Fibroblast of lung (primary cell): ENCODE measurements around the gene RBM12. TPM values are rescaled to one million over a fixed set of nuclear protein-coding genes. Genes with fewer than 3 reads are reported as not detected.

ENCODE experiments used
- DNase-seq, 2 donors: peaks; one replicate each; pipeline versions ENCODE4 v3.0.0 to v3.0.0-alpha.2; 2010; ENCODE audit warnings: low read depth in 2 of 2
- H2AFZ ChIP-seq: 2 replicates; pipeline ENCODE4 v1.5.1; 2012; ENCODE audit warnings: low read length, control low read depth, inconsistent platforms
- H3K27ac ChIP-seq: 2 replicates; pipeline ENCODE4 v1.5.1; 2011; ENCODE audit warnings: low read length, control low read depth; ENCODE audit not compliant: insufficient read depth
- H3K27me3 ChIP-seq: 2 replicates; pipeline ENCODE4 v1.5.1; 2011; ENCODE audit warnings: mild to moderate bottlenecking, low read length; ENCODE audit not compliant: control insufficient read depth, insufficient read depth
- H3K36me3 ChIP-seq: 2 replicates; pipeline ENCODE4 v1.5.1; 2011; ENCODE audit warnings: low read length; ENCODE audit not compliant: control insufficient read depth, insufficient read depth
- H3K4me1 ChIP-seq: 2 replicates; pipeline ENCODE4 v1.5.1; 2011; ENCODE audit warnings: low read length; ENCODE audit not compliant: control insufficient read depth, insufficient read depth; ENCODE audit errors: extremely low read depth
- H3K4me2 ChIP-seq: 2 replicates; pipeline ENCODE4 v1.5.1; 2011; ENCODE audit warnings: low read length, control low read depth; ENCODE audit not compliant: insufficient read depth; ENCODE audit errors: extremely low read depth
- H3K4me3 ChIP-seq, 4 experiments: fragments of 200-600 bp in 1 of 4; sonication (generic) in 1 of 4; replicated peaks in 1 of 4; 2 replicates each; pipeline ENCODE4 v1.5.1; 2011 to 2016; ENCODE audit warnings: low read length in 4 of 4, low read depth in 3 of 4, mild to moderate bottlenecking in 3 of 4, control low read depth in 2 of 4, inconsistent platforms in 1 of 4, mixed read lengths in 1 of 4; ENCODE audit not compliant: insufficient read depth in 1 of 4; ENCODE audit errors: control extremely low read depth in 1 of 4
- H3K79me2 ChIP-seq: 2 replicates; pipeline ENCODE4 v1.5.1; 2012; ENCODE audit warnings: mild to moderate bottlenecking, low read length, inconsistent platforms; ENCODE audit not compliant: control insufficient read depth, insufficient read depth
- H3K9ac ChIP-seq: 2 replicates; pipeline ENCODE4 v1.5.1; 2011; ENCODE audit warnings: mild to moderate bottlenecking, low read length, control low read depth; ENCODE audit not compliant: insufficient read depth
- H3K9me3 ChIP-seq: 2 replicates; pipeline ENCODE4 v1.5.1; 2012; ENCODE audit warnings: low read depth, low read length; ENCODE audit not compliant: control insufficient read depth, insufficient read depth
- H4K20me1 ChIP-seq: 2 replicates; pipeline ENCODE4 v1.5.1; 2011; ENCODE audit warnings: low read length; ENCODE audit not compliant: control insufficient read depth, insufficient read depth; ENCODE audit errors: extremely low read depth
- CTCF ChIP-seq, 2 donors: IDR thresholded peaks in 1 of 2; conservative IDR thresholded peaks in 1 of 2; 1 replicate in 1 of 2; 2 replicates in 1 of 2; pipeline ENCODE4 v1.5.1; 2011 to 2012; ENCODE audit warnings: low read length in 2 of 2, control low read depth in 1 of 2, inconsistent platforms in 1 of 2, low read depth in 1 of 2, mild to moderate bottlenecking in 1 of 2
- EZH2 ChIP-seq: IDR thresholded peaks from 2 replicates; pipeline ENCODE4 v1.5.1; 2012; ENCODE audit warnings: low read length, control low read depth, mild to moderate bottlenecking; ENCODE audit errors: missing control alignments
- polyA plus RNA-seq, 2 donors: library from polyadenylated mRNA; depleted of rRNA in 1 of 2; stranded (reverse) in 1 of 2; unstranded in 1 of 2; fragments of >200 nt; gene quantifications; 2 replicates each; pipeline ENCODE4 v1.2.1, GENCODE V29; 2011 to 2012; ENCODE audit warnings: missing spikeins in 1 of 2
- total RNA-seq: library from RNA; depleted of rRNA; stranded (reverse); fragments of >200 nt; gene quantifications from 2 replicates; pipeline ENCODE4 v1.2.1, GENCODE V29; 2014

The RBM12 gene
- total and polyA plus RNA-seq, 2 donors (not counting 1 experiment from before 2014, with no cell fraction given): 29.9 to 109 TPM

DNA sequence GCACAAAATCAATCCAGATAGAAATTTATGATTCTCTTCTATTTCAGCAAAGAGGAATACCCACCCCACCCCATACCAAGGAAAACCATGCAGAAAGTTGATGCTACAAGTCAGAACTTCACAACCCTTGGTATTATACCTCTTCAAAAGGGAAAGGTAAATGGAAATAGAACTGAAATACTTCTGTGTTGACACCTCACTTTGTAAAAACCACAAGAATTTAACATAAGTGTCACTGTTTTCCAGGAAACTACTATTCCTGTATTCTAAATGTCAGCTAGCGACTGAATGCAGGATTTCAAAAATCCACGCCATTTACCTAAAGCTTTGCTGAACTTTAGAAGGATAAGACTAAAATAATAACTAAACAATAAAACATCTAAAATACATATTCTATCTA lies 3.6 kb downstream of the RBM12 start:
- H2AFZ ChIP-seq: no peak overlapping the region
- TF ChIP-seq CTCF (conservative IDR thresholded peaks at IDR 0.05 in 1 of 2, IDR thresholded peaks at IDR 0.05 in 1 of 2; ENCODE audit: low read depth in 1 of 2, low read length in 2 of 2) (no peak), EZH2 (no peak)
- peaks cover 31% of the 10 kb centered on the region for H4K20me1 ChIP-seq
- peak overlapping the region in 3 of 4 experiments; percentile 65 to 93 (median 87) for H3K4me3 ChIP-seq
- H3K36me3 ChIP-seq: no peaks in the 10 kb centered on the region
- peaks cover 86% of the 10 kb centered on the region for H3K79me2 ChIP-seq
- H3K9ac ChIP-seq: no peak overlapping the region
- H3K9me3 ChIP-seq: no peaks in the 10 kb centered on the region
- H3K27me3 ChIP-seq: no peaks in the 10 kb centered on the region
- no peak overlapping the region for H3K27ac ChIP-seq
- peak overlapping the region; percentile 93 for H3K4me2 ChIP-seq
- DNase-seq: peak in 1 of 2 donors; percentile 59
- peaks cover 9% of the 10 kb centered on the region for H3K4me1 ChIP-seq

GRCh38 chr20:35660122-35660937 lies 4.4 kb downstream of the RBM12 start:
- no peak overlapping the region for H3K27ac ChIP-seq
- no peaks in the 10 kb centered on the region for H3K27me3 ChIP-seq
- peaks cover 9% of the 10 kb centered on the region for H3K4me1 ChIP-seq
- no peaks in the 10 kb centered on the region for H3K9me3 ChIP-seq
- H3K9ac ChIP-seq: no peak overlapping the region
- TF ChIP-seq CTCF (conservative IDR thresholded peaks at IDR 0.05 in 1 of 2, IDR thresholded peaks at IDR 0.05 in 1 of 2; ENCODE audit: low read depth in 1 of 2, low read length in 2 of 2) (no peak), EZH2 (no peak)
- DNase-seq: no peak
- no peaks in the 10 kb centered on the region for H3K36me3 ChIP-seq
- H4K20me1 ChIP-seq: peaks cover 31% of the 10 kb centered on the region
- no peak overlapping the region for H3K4me3 ChIP-seq
- no peak overlapping the region for H2AFZ ChIP-seq
- peak overlapping the region; percentile 93 for H3K4me2 ChIP-seq
- peaks cover 93% of the 10 kb centered on the region for H3K79me2 ChIP-seq

DNA sequence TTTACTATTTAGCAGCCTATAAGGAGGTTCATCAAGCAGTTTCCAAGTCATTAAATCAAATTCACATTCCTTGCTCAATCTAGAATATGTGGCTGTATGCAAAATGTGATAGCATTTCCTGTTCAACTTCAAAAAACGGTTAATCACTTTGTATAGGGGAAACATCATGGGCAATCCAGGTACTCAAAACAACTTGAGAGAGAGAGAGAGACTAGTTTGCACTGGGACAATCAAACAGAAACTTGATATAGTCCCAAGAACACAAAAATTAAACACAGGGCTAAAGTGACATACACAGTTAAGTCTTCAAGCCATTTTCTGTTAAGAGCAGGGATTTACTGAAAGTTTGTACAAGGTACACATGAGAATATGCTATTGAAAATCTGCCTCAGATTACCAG lies 7.4 kb downstream of the RBM12 start:
- H3K4me2 ChIP-seq: no peak overlapping the region
- no peak for DNase-seq
- no peak overlapping the region for H2AFZ ChIP-seq
- H3K79me2 ChIP-seq: peaks cover 99% of the 10 kb centered on the region
- TF ChIP-seq CTCF (conservative IDR thresholded peaks at IDR 0.05 in 1 of 2, IDR thresholded peaks at IDR 0.05 in 1 of 2; ENCODE audit: low read depth in 1 of 2, low read length in 2 of 2): no peak
- TF ChIP-seq EZH2: no peak
- no peak overlapping the region for H3K4me3 ChIP-seq
- no peaks in the 10 kb centered on the region for H3K9me3 ChIP-seq
- H3K27me3 ChIP-seq: no peaks in the 10 kb centered on the region
- H3K4me1 ChIP-seq: peaks cover 9% of the 10 kb centered on the region
- H4K20me1 ChIP-seq: peaks cover 22% of the 10 kb centered on the region
- no peak overlapping the region for H3K27ac ChIP-seq
- H3K9ac ChIP-seq: no peak overlapping the region
- H3K36me3 ChIP-seq: peaks cover 7% of the 10 kb centered on the region
